ENCODE data around the gene RNASE8. TPM values are rescaled to one million over a fixed set of nuclear protein-coding genes. Genes with fewer than 3 reads are reported as not detected.

Gene RNASE8
- total RNA-seq, 4 donors from 2014 or later, result not detected

DNA sequence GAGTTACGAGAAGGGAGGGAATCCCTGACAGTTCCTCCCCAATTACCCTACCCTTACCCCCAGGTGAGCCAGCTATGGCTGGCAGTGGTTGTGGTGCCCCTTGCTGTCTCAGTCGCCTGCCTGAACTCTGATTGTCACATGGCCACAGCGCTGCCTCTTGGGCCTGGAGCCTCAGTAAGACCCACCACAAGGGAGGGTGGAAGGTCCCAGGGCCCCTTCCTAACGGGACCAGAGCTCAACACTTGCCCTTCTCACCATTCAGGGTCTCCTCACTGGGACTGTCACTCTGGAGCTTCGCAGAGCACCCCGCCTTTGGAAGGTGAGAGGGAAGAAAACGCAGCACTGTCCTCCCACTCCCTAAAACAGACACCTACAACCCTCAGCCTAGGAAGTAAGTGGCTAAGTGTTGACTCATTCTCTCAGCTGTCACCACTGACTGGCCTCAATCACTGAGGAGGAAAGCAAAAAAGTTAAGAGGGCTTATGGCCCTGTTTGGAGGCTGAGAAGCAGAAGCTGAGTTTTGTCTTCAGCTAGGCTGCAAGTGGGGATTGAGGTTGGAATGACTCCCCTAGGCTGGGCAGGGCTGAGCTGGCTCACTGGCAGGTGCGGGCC is 44.3 kb downstream of the RNASE8 start:
- H3K27ac ChIP-seq, result peak overlapping the region; percentile 91 to 99 (median 96)
- H3K4me3 ChIP-seq, result no peak overlapping the region
- DNase-seq, result no peak
- peaks cover 45 to 78% (median 69%) of the 10 kb centered on the region in 4 donors for H3K4me1 ChIP-seq
- no peaks in the 10 kb centered on the region for H3K36me3 ChIP-seq
- 81% methylated on average over 8 of the region's 8 CpGs; no CpG with 5 or more reads in 1 of the 2 donors for WGBS, 2 donors (ENCODE audit: low coverage in 1 of 2)
- no peaks in the 10 kb centered on the region for H3K9me3 ChIP-seq
- in situ Hi-C loops (cut with MboI; ENCODE audit: low pct_ligation_motif_present in 1 of 4, low pct_unique_long_range_greater_than_20kb in 1 of 4, low sequenced_read_pairs in 3 of 4) (no loop called here), intact Hi-C loops (cut with DNase I; ENCODE audit: low total_unique reads) (no loop called here)
- peak in 1 of 3 donors; percentile 31 for TF ChIP-seq POLR2AphosphoS5 (IDR thresholded peaks at IDR 0.05)
- no peak for TF ChIP-seq EP300 (IDR thresholded peaks at IDR 0.05; ENCODE audit: low read depth)
- no peak for TF ChIP-seq POLR2A (IDR thresholded peaks at IDR 0.05)
- TF ChIP-seq, protein P1, sequence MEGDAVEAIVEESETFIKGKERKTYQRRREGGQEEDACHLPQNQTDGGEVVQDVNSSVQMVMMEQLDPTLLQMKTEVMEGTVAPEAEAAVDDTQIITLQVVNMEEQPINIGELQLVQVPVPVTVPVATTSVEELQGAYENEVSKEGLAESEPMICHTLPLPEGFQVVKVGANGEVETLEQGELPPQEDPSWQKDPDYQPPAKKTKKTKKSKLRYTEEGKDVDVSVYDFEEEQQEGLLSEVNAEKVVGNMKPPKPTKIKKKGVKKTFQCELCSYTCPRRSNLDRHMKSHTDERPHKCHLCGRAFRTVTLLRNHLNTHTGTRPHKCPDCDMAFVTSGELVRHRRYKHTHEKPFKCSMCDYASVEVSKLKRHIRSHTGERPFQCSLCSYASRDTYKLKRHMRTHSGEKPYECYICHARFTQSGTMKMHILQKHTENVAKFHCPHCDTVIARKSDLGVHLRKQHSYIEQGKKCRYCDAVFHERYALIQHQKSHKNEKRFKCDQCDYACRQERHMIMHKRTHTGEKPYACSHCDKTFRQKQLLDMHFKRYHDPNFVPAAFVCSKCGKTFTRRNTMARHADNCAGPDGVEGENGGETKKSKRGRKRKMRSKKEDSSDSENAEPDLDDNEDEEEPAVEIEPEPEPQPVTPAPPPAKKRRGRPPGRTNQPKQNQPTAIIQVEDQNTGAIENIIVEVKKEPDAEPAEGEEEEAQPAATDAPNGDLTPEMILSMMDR (IDR thresholded peaks at IDR 0.05), result no peak
- H3K27me3 ChIP-seq, result no peaks in the 10 kb centered on the region

DNA sequence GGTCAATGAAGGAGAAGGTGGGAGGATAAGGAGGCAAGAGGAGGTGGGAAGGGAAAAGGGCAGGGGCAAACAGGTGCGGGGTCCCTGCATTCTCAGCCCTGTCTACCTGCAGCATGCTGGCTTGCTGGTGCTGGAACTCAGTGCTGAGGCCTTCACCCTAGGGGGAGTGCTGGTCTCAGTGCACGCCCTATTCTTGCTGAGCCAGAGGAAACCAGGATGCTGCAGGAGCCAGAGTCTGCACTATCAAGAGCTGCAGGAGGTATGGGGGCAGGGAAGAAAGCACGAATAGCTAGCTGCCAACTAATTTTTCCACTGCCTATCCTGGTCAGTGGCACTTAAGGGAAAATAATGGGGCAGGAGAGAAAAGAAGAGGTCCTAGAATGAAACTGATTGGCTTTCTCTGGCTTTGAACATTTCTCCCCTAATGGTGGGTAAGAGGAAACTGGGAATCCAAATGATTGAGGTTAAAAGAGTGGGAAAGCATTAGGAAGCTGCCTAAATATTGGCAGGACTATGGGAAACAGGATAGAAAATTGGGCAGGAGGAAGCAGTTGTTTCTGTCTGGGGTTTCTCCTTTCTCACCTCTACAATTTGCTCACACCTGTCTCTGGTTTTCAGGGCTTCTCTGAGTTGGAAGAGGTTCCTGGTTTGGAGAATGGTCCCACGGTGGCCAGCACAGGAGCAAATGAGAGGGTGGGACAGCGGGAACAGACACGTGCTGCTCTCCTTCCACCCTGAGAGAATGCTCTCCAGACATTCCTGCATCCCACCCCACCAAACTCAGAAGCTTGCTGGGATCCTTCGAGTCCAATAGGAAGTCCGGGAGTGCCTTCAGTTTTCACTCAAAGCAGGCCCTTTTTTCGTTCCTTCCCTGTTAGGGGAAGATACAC is 45.1 kb downstream of the RNASE8 start:
- in situ Hi-C loops (cut with MboI; ENCODE audit: low pct_ligation_motif_present in 1 of 4, low pct_unique_long_range_greater_than_20kb in 1 of 4, low sequenced_read_pairs in 3 of 4), result no loop called here
- H3K27me3 ChIP-seq, result no peaks in the 10 kb centered on the region
- intact Hi-C loops (cut with DNase I; ENCODE audit: low total_unique reads), result no loop called here
- no peaks in the 10 kb centered on the region for H3K36me3 ChIP-seq
- peak overlapping the region; percentile 91 to 99 (median 96) for H3K27ac ChIP-seq
- H3K4me1 ChIP-seq, result peaks cover 45 to 74% (median 64%) of the 10 kb centered on the region in 4 donors
- no peak for DNase-seq
- H3K9me3 ChIP-seq, result no peaks in the 10 kb centered on the region
- peak overlapping the region in 3 of 4 donors; percentile 45 to 57 (median 56) for H3K4me3 ChIP-seq
- WGBS, 2 donors (ENCODE audit: low coverage in 1 of 2), result 0 to 17% methylated on average over 3 to 9 of the region's 9 CpGs
- TF ChIP-seq POLR2A (IDR thresholded peaks at IDR 0.05) (no peak), POLR2AphosphoS5 (IDR thresholded peaks at IDR 0.05) (peak in 1 of 3 donors; percentile 3), EP300 (IDR thresholded peaks at IDR 0.05; ENCODE audit: low read depth) (no peak)
- TF ChIP-seq, protein P1 (IDR thresholded peaks at IDR 0.05), result no peak

DNA sequence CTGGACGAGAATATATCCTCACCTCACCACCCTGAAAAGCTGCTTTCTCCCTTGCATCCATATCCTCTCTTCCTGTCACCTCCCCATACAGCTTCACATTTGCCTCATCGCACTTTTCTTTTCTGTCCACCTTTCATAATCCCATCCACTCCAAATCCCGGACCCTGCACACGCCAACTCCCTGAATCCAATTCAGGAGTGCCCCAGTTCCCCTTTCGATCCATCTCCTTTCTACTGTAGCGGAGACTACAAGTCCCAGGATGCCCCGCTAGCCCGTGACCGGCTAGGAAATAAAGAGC is 45.7 kb downstream of the RNASE8 start:
- H3K4me1 ChIP-seq, result peaks cover 45 to 73% (median 64%) of the 10 kb centered on the region in 4 donors
- in situ Hi-C loops (cut with MboI; ENCODE audit: low pct_ligation_motif_present in 1 of 4, low pct_unique_long_range_greater_than_20kb in 1 of 4, low sequenced_read_pairs in 3 of 4), result no loop called here
- 0 to 1% methylated on average over 4 to 9 of the region's 9 CpGs for WGBS, 2 donors (ENCODE audit: low coverage in 1 of 2)
- no peaks in the 10 kb centered on the region for H3K27me3 ChIP-seq
- H3K9me3 ChIP-seq, result no peaks in the 10 kb centered on the region
- TF ChIP-seq POLR2AphosphoS5 (IDR thresholded peaks at IDR 0.05), result peak in 1 of 3 donors; percentile 27
- TF ChIP-seq, protein P1 (IDR thresholded peaks at IDR 0.05), result no peak
- intact Hi-C loops (cut with DNase I; ENCODE audit: low total_unique reads), result no loop called here
- DNase-seq, result no peak
- peak overlapping the region; percentile 91 to 99 (median 96) for H3K27ac ChIP-seq
- H3K36me3 ChIP-seq, result no peaks in the 10 kb centered on the region
- peak overlapping the region in 3 of 4 donors; percentile 45 to 57 (median 56) for H3K4me3 ChIP-seq

DNA sequence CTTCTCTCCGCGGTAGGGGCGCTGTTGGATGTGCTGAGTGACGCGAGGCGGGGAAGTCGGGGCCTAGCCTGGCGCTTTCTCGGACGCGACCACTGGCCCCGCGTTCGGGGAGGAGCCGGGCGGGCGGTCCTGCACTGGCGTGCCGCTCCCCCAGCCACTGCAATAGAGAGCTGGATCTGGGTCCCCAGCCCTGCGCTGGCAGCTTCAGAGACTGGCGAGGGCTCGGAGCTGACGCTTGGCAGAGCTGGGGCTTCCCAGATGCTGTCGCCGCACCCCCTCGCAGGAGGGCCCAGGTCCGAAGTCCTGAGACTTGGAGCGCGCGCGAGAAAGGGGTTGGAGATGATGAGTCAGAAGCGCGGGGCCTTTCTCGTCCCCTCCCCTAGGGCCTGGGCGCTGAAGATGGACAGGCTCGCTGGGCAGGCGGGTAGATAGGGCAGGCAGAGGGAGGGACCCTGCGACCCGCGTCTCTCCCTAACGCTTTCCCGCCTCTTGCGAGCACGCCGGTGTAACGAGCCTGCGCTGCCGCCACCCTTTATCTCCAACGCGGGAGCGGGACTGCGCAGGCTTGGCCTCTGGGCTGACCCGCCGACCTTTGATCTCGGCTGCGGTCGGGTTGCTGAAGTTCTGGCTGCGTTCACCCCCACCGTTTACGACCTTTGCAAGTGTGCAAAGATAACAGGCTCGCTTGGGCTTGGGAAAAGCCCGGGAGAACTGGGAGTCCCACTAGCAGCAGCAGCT is 46.3 kb downstream of the RNASE8 start:
- peaks cover 45 to 71% (median 63%) of the 10 kb centered on the region in 4 donors for H3K4me1 ChIP-seq
- in situ Hi-C loops (cut with MboI; ENCODE audit: low pct_ligation_motif_present in 1 of 4, low pct_unique_long_range_greater_than_20kb in 1 of 4, low sequenced_read_pairs in 3 of 4), result no loop called here

More for the DNA sequence above, 46.3 kb downstream of the RNASE8 start:
- DNase-seq, result peak; percentile 97
- Histone ChIP-seq H3K36me3 (no peaks in the 10 kb centered on the region), H3K27ac (peak overlapping the region; percentile 91 to 99 (median 96)), H3K4me3 (peak overlapping the region; percentile 39 to 57 (median 50)), H3K9me3 (no peaks in the 10 kb centered on the region), H3K27me3 (no peaks in the 10 kb centered on the region)
- TF ChIP-seq, protein P1 (IDR thresholded peaks at IDR 0.05), result peak; percentile 71 to 97 (median 79)
- TF ChIP-seq EP300 (IDR thresholded peaks at IDR 0.05; ENCODE audit: low read depth) (no peak), POLR2A (IDR thresholded peaks at IDR 0.05) (peak; percentile 89), POLR2AphosphoS5 (IDR thresholded peaks at IDR 0.05) (peak; percentile 91 to 94 (median 92))
- intact Hi-C loops (cut with DNase I; ENCODE audit: low total_unique reads), result loop anchor here (1.0 kb wide), 1 partner anchor 12 kb away; no protein-coding TSS in a partner anchor
- 0% methylated on average over 3 to 41 of the region's 62 CpGs for WGBS, 2 donors (ENCODE audit: low coverage in 1 of 2)
